Stimulated activated CD8-positive, alpha-beta memory T cell treated with anti-CD3 and anti-CD28 coated beads, Interleukin-7, amount 100 ng/mL, for 1 hour (primary cell): ENCODE data around the gene CACNA1C.

Experiments
- DNase-seq, 2 donors: peaks; one replicate each; pipeline ENCODE4 v3.0.0-alpha.2; 2020; ENCODE audit warnings: low read depth in 2 of 2

Gene CACNA1C

GRCh38 chr12:2390850-2391390 lies 338.1 kb downstream of the CACNA1C start:
- DNase-seq: no peak

DNA sequence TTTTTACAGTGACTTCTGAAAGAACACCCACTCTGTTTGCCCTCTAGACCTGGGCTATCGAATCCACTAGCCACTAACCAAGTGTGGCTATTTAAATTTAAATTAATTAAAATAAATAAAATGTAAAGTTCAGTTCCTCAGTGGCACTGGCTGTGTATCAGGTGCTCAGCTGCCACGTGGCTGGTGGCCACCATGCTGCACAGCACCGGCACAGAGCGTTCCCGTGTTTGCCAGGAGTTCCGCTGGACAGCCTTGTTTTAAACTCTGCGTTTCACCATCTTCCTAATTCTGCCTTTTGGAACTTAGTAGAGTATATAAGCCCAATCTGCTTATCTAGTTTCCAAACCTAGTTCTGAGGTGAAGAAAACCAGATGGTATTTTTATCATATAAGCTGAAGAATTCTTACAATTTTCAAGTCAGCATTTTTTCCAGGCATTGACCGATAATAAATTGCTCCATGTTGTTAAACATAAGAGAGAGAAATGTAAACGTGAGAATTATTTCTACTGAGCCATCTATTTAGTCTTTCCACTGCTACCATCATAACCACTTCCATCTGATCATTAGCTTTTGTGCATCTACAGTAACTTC lies 339.0 kb downstream of the CACNA1C start:
- DNase-seq: no peak

GRCh38 chr12:2393016-2393415 lies 340.2 kb downstream of the CACNA1C start:
- DNase-seq: no peak

DNA sequence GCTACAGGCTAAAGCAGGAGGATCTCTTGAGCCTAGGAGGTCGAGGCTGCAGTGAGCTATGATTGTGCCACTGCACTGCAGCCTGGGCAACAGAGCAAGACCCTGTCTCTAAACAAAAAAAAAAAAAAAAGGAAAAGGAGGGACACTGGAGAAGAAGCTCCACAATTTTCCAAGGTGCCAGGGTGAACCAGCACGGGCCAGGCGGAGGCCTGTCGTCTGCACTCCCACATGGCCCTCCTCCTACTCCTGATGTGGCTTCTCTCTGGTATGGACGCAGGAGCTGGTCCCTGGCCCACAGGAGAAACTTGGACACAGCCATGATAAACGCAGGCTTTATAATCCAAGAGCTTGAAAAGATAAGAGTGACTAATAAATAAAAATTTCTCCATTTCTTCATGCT lies 341.2 kb downstream of the CACNA1C start:
- no peak for DNase-seq

- peak in 1 of 2 donors; percentile 16 for DNase-seq
Observed at GRCh38 chr12:2395354-2395977, 342.7 kb downstream of the CACNA1C start.

DNA sequence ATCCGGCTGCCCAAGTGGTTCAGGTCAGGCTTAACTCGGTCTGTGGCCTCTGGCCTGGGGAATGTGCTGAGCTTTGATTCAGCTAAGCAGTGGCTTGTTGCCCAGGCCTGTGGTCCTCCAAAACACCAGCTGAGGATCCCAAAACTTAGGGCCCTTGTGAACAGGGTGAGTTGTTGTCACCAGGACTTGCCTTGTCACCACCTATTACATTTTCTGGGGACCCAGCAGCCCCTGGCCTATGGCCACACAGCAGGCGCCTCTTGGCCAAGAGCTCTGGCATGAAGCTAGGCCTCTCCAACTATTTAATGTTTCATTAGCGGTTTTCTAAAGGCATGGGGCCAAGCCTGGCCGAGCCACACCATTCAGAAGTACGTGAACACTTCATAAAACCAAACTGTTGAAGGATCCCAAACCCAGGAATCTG lies 343.7 kb downstream of the CACNA1C start:
- no peak for DNase-seq

- DNase-seq: no peak
Observed at GRCh38 chr12:2397356-2398045, 344.7 kb downstream of the CACNA1C start.

- no peak for DNase-seq
Observed at GRCh38 chr12:2401040-2401439, 348.3 kb downstream of the CACNA1C start.

DNA sequence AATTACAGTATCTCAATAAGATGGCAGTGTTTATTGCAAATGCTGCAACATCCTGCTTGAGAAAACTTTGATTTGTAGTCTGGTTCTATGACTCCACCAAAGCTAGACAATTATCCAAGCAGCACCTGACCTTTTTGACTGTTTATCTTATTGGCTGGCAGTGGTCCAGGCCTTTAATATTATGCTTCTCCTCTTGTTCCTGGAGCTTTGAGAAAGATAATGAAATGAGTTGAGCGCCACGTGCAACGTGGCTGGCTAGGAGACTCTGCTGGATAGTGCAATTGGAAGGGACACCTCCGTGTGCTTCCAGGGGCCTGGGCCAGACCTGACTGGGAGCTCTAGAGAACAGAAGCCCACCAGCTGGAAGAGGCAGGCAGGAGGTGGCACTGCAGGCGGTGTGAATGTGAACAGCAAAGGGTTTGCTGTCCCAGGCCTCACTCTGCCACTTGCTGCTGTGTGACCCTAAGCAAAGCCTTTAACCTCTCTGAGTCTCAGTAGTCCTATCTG lies 349.3 kb downstream of the CACNA1C start:
- no peak for DNase-seq

DNA sequence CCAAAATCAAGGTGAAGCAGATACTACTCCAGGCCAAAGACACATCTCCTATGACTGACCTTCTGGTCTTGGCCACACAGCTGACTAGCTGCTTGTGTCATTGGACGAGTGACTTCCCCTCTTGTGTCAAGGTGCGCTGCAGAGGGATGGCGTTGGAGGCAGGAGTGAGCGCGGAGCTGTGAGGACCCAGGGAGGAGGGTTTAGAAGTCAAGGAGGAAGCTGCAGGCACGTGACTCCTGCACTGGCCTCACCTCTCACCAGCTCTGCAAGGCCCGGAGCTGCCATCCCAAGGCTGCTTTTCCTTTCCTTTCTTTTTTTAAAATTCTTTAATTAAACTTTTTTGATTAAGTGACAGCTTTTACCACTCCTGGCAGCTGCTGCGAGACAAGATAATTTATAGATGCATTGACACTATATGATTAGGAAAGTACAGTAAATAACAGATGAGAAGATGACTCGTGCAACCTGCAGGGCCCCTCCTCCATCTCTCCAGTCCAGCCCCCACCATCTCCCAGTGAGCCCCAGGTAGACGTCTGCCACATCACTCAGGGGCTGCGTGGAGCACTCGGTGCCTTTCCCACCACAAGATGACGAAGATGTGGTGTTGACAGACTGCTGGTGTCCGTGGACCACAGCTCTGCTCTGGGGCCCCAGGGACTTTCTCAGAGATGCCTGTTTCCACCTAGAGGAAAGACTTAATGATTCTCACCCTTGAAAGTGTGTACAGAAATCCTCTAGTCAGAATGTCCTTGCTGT lies 350.6 kb downstream of the CACNA1C start:
- no peak for DNase-seq

DNA sequence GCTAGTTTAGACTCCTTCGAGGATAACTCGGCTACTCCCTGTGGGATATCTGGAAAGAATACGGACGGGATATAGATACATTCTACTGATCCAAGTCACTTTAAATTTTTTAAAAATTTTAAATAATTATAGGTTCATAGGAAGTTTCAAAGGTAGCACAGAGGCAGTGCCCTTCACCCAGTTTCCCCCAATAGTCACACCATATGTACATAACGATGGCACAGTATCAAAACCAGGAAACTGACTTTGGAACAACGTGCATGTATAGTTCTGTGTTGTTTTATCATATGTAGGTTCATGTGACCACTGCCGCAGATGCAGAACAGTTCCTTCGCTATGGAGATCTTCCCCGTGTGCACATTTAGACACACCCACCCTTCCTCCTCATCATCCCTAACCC lies 352.3 kb downstream of the CACNA1C start:
- no peak for DNase-seq

- no peak for DNase-seq
Observed at GRCh38 chr12:2406903-2407302, 354.1 kb downstream of the CACNA1C start.

- DNase-seq: no peak
Observed at GRCh38 chr12:2408262-2408661, 355.5 kb downstream of the CACNA1C start.

- no peak for DNase-seq
Observed at GRCh38 chr12:2409656-2410265, 357.0 kb downstream of the CACNA1C start.

DNA sequence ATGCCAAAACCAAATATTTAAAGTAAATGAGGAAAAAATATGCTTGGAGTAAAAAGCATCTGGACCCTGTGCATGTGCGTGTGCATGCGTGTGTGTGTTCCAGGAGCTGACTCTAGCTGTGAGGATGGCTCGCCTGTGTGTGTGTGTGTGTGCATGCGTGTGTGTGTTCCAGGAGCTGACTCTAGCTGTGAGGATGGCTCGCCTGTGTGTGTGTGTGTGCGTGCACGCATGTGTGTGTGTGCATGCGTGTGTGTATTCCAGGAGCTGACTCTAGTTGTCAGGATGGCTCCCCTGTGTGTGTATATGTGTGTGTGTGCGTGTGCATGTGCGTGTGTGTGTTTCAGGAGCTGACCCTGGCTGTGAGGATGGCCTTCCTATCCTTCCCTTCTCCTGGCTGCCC lies 357.7 kb downstream of the CACNA1C start:
- no peak for DNase-seq

GRCh38 chr12:2411011-2411410 lies 358.2 kb downstream of the CACNA1C start:
- DNase-seq: no peak

GRCh38 chr12:2411616-2412304 lies 359.0 kb downstream of the CACNA1C start:
- DNase-seq: no peak

DNA sequence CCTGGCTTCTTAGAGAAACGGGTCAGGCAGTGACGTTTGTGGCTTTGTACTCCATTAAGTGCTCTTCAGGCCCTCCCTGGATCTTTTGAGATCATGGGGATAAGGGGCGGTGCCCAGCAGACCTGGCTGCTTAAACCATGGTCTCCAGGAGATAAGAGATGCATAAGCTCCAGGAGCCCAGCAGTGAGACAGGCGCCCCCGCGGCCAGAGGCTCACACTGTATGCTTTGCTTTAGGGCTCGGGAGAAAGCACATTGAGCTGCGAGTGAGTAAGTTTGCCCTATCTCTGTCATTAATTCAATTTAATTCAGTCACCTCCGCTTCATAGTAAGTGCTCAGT lies 359.5 kb downstream of the CACNA1C start:
- no peak for DNase-seq

DNA sequence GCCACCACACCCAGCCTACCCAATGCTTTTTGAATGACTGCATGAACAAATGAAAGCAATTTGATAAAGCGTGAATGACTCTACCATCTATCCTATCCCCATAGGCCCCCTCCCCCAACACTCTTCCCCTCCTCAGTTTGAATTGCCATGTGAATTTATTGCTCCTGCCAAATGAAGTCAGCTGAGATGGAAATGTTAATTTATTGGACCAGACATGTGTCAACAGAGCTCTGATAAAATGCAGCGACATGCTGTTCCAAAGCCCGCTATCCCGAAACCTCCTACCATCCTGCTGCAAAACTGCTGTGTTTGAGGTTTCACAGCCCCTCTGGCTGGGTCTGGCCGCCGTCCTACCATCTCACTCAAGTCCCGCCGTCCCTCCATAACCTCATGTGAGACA lies 360.5 kb downstream of the CACNA1C start:
- DNase-seq: no peak

DNA sequence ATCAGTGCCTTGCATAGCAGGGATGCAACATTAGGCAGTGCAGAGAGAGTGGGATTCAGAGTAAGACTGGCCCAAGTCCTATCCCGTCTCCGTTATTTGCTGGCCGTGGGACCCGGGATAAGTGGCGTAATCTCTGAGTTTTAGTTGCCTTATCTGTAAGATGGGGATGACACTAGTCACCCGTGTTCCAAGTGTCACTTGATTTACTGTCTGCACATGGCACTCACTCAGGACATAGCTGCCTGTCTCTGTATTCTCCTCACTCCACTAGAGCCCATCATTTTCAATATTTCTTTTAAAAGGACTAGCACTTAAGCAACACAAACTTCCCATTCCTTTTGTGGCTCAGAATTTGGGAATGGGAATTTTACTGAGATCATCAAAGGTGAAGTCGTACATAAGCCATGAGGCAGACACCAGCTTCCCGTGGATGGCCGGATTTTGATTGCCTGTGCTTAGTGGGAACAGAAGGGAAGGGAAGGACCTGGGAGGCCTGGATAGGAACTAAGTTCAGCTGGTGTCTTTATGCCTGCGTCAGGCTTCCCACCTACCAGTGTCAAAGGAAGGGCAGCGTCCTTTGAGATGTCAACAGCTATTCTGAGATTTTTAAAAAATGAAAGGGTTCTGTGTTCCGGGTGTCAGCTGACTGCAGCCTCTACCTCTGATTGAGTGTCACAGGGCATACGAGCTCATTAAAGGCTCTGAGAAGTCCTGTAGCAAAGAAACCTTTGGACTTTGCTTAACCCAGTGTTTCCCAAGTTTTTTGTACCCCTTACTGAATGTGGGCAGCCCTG lies 361.4 kb downstream of the CACNA1C start:
- DNase-seq: no peak
